HT-29 (cell line): ENCODE data around the gene SRC. TPM values are rescaled to one million over a fixed set of nuclear protein-coding genes. Genes with fewer than 3 reads are reported as not detected.

ENCODE experiments used
- DNase-seq: peaks from one replicate; pipeline ENCODE4 v3.0.0-alpha.2; 2015; ENCODE audit warnings: low spot score
- total RNA-seq: library from RNA; depleted of rRNA; stranded (reverse); fragments of >200 nt; shearing (Covaris generic); gene quantifications from 2 replicates; pipeline ENCODE4 v1.2.3, GENCODE V29; 2014

The SRC gene
- total RNA-seq, 1 experiment from 2014 or later = 161 TPM

- no peak for DNase-seq
Observed at GRCh38 chr20:37315021-37315451, 30.9 kb upstream of the SRC start.

GRCh38 chr20:37315452-37316110 is 30.4 kb upstream of the SRC start:
- DNase-seq = no peak

- DNase-seq = no peak
Observed at GRCh38 chr20:37316116-37316774, 29.7 kb upstream of the SRC start.

- DNase-seq = no peak
Observed at GRCh38 chr20:37316775-37317170, 29.2 kb upstream of the SRC start.

- no peak for DNase-seq
Observed at GRCh38 chr20:37317316-37317715, 28.6 kb upstream of the SRC start.

GRCh38 chr20:37317994-37318640 is 27.8 kb upstream of the SRC start:
- DNase-seq = no peak

- DNase-seq = no peak
Observed at GRCh38 chr20:37319151-37319671, 26.7 kb upstream of the SRC start.

GRCh38 chr20:37323985-37324384 is 22.0 kb upstream of the SRC start:
- DNase-seq = no peak

GRCh38 chr20:37325206-37325605 is 20.7 kb upstream of the SRC start:
- DNase-seq = no peak

GRCh38 chr20:37326666-37327065 is 19.3 kb upstream of the SRC start:
- no peak for DNase-seq

GRCh38 chr20:37327748-37328147 is 18.2 kb upstream of the SRC start:
- no peak for DNase-seq

- no peak for DNase-seq
Observed at GRCh38 chr20:37328149-37328945, 17.6 kb upstream of the SRC start.

GRCh38 chr20:37329481-37330165 is 16.3 kb upstream of the SRC start:
- no peak for DNase-seq

- DNase-seq = no peak
Observed at GRCh38 chr20:37330316-37330715, 15.6 kb upstream of the SRC start.

GRCh38 chr20:37331060-37331857 is 14.7 kb upstream of the SRC start:
- DNase-seq = no peak

- no peak for DNase-seq
Observed at GRCh38 chr20:37333130-37333847, 12.7 kb upstream of the SRC start.

GRCh38 chr20:37333848-37334318 is 12.1 kb upstream of the SRC start:
- no peak for DNase-seq

GRCh38 chr20:37334450-37334849 is 11.5 kb upstream of the SRC start:
- no peak for DNase-seq

- no peak for DNase-seq
Observed at GRCh38 chr20:37335642-37336368, 10.1 kb upstream of the SRC start.
